SK-N-SH (cell line): ENCODE data around the gene SLC12A3. TPM values are rescaled to one million over a fixed set of nuclear protein-coding genes. Genes with fewer than 3 reads are reported as not detected.

Experiments used
- CTCF ChIA-PET: fragments of 300-600, 350-600 bp; formaldehyde crosslinking; extraction: SDS; loops from one replicate; lab custom pipeline; 2021; lab: Yijun Ruan, JAX
- POLR2A ChIA-PET: fragments of 350-600 bp; sonication (Branson Sonifier 250); formaldehyde crosslinking; extraction: SDS; loops from one replicate; lab custom pipeline; 2020; ENCODE audit warnings: antibody characterized with exemption, inconsistent platforms; lab: Yijun Ruan, JAX
- DNase-seq: peaks from one replicate; pipeline ENCODE4 v3.0.0; 2012
- H2AFZ ChIP-seq: fragments of 200-600 bp; sonication (generic); 2 replicates; pipeline ENCODE4 v1.8.1; 2016; ENCODE audit warnings: antibody characterized with exemption, mild to moderate bottlenecking, low read depth
- H3F3A ChIP-seq: fragments of 200-600 bp; sonication (generic); replicated peaks from 2 replicates; pipeline ENCODE3; 2016; ENCODE audit warnings: antibody characterized with exemption, mild to moderate bottlenecking; ENCODE audit not compliant: insufficient read depth
- H3K27ac ChIP-seq, 2 experiments: fragments of 200-500 bp in 1 of 2; fragments of 200-600 bp in 1 of 2; sonication (Bioruptor generic) in 1 of 2; sonication (generic), shearing (Covaris generic) in 1 of 2; 2 replicates each; pipeline versions ENCODE4 v1.5.1 to v1.6.1; 2014 to 2016; ENCODE audit warnings: low read depth in 2 of 2, inconsistent platforms in 1 of 2, low read length in 1 of 2, mild to moderate bottlenecking in 1 of 2, mixed read lengths in 1 of 2
- H3K27me3 ChIP-seq: fragments of 200-600 bp; sonication (generic), shearing (Covaris generic); 2 replicates; pipeline ENCODE4 v1.6.1; 2016; ENCODE audit warnings: mixed run types; ENCODE audit not compliant: insufficient read depth
- H3K36me3 ChIP-seq, 2 experiments: fragments of 200-500 bp in 1 of 2; fragments of 200-600 bp in 1 of 2; sonication (Bioruptor generic) in 1 of 2; sonication (generic) in 1 of 2; replicated peaks in 1 of 2; 2 replicates each; pipeline versions ENCODE3 to v1.5.1; 2014 to 2016; ENCODE audit warnings: low read length in 1 of 2, mild to moderate bottlenecking in 1 of 2; ENCODE audit not compliant: insufficient read depth in 2 of 2, control insufficient read depth in 1 of 2
- H3K4me1 ChIP-seq, 2 experiments: fragments of 200-500 bp in 1 of 2; fragments of 200-600 bp in 1 of 2; sonication (Bioruptor generic) in 1 of 2; sonication (generic), shearing (Covaris generic) in 1 of 2; 2 replicates each; pipeline versions ENCODE4 v1.5.1 to v1.6.1; 2014 to 2016; ENCODE audit warnings: low read depth in 1 of 2, low read length in 1 of 2, mixed run types in 1 of 2; ENCODE audit not compliant: insufficient read depth in 2 of 2, control insufficient read depth in 1 of 2
- H3K4me2 ChIP-seq: fragments of 200-600 bp; sonication (generic), shearing (Covaris generic); 2 replicates; pipeline ENCODE4 v1.6.1; 2017; ENCODE audit warnings: mixed run types
- H3K4me3 ChIP-seq, 2 experiments: fragments of 200-500 bp in 1 of 2; fragments of 200-600 bp in 1 of 2; sonication (Bioruptor generic) in 1 of 2; sonication (generic), shearing (Covaris generic) in 1 of 2; 2 replicates each; pipeline versions ENCODE4 v1.5.1 to v1.8.1; 2014 to 2016; ENCODE audit warnings: low read depth in 2 of 2, inconsistent platforms in 1 of 2, low read length in 1 of 2, mild to moderate bottlenecking in 1 of 2, mixed read lengths in 1 of 2, moderate library complexity in 1 of 2
- H3K79me2 ChIP-seq: fragments of 200-600 bp; sonication (generic); 2 replicates; pipeline ENCODE4 v1.8.1; 2017; ENCODE audit warnings: mild to moderate bottlenecking; ENCODE audit not compliant: insufficient read depth
- H3K9ac ChIP-seq: fragments of 200-600 bp; sonication (generic); 2 replicates; pipeline ENCODE4 v1.6.1; 2017; ENCODE audit warnings: mixed run types
- H3K9me2 ChIP-seq: fragments of 200-600 bp; sonication (generic); 2 replicates; pipeline ENCODE4 v1.6.1; 2017; ENCODE audit warnings: mixed run types
- H3K9me3 ChIP-seq: fragments of 200-600 bp; sonication (generic); 2 replicates; pipeline ENCODE4 v1.6.1; 2017; ENCODE audit warnings: mixed run types, mild to moderate bottlenecking, moderate library complexity
- H4K20me1 ChIP-seq: fragments of 200-600 bp; sonication (generic); 2 replicates; pipeline ENCODE4 v1.6.1; 2017; ENCODE audit warnings: mild to moderate bottlenecking, mixed run types; ENCODE audit not compliant: insufficient read depth
- ELF1 ChIP-seq: IDR thresholded peaks from 2 replicates; pipeline ENCODE4 v1.4.0; 2012
- EP300 ChIP-seq, 2 experiments: IDR thresholded peaks; 2 replicates each; pipeline versions ENCODE4 v1.4.0 to v1.6.1; 2012; ENCODE audit warnings: borderline replicate concordance in 1 of 2, low read depth in 1 of 2, low read length in 1 of 2
- EZH2phosphoT487 ChIP-seq: fragments of 200-600 bp; sonication (generic); IDR thresholded peaks from 2 replicates; pipeline ENCODE4 v1.6.1; 2017; ENCODE audit warnings: low read depth, mixed run types, mild to moderate bottlenecking, antibody characterized with exemption, moderate library complexity, borderline replicate concordance
- FOSL2 ChIP-seq: IDR thresholded peaks from 2 replicates; pipeline ENCODE4 v1.4.0; 2012; ENCODE audit warnings: low read depth, mild to moderate bottlenecking, moderate library complexity, borderline replicate concordance
- FOXJ3 ChIP-seq: sonication (generic); formaldehyde crosslinking; IDR thresholded peaks from 2 replicates; pipeline ENCODE4 v1.5.1; 2020; ENCODE audit warnings: mild to moderate bottlenecking, missing genetic modification reagents
- FOXM1 ChIP-seq: IDR thresholded peaks from 2 replicates; pipeline ENCODE4 v1.4.0; 2012; ENCODE audit warnings: low read depth, mild to moderate bottlenecking
- GABPA ChIP-seq: IDR thresholded peaks from 2 replicates; pipeline ENCODE4 v1.4.0; 2012; ENCODE audit warnings: low read depth, mild to moderate bottlenecking
- JUND ChIP-seq: IDR thresholded peaks from 2 replicates; pipeline ENCODE4 v1.4.0; 2012
- MEF2A ChIP-seq: IDR thresholded peaks from 2 replicates; pipeline ENCODE4 v1.4.0; 2012; ENCODE audit warnings: low read depth, borderline replicate concordance
- MXI1 ChIP-seq: IDR thresholded peaks from 2 replicates; pipeline ENCODE4 v1.6.1; 2012; ENCODE audit warnings: mild to moderate bottlenecking, low read depth, low read length, improper control_type of control experiment
- NFIC ChIP-seq: IDR thresholded peaks from 2 replicates; pipeline ENCODE4 v1.4.0; 2012; ENCODE audit warnings: borderline replicate concordance
- NRF1 ChIP-seq: IDR thresholded peaks from 2 replicates; pipeline ENCODE4 v1.6.1; 2012; ENCODE audit warnings: low read depth, mild to moderate bottlenecking, low read length
- POLR2AphosphoS5 ChIP-seq: IDR thresholded peaks from 2 replicates; pipeline ENCODE4 v1.6.1; 2012; ENCODE audit warnings: low read depth, low read length
- RAD21 ChIP-seq: IDR thresholded peaks from 2 replicates; pipeline ENCODE4 v1.6.1; 2012; ENCODE audit warnings: mild to moderate bottlenecking, low read length
- RFX5 ChIP-seq: IDR thresholded peaks from 2 replicates; pipeline ENCODE4 v1.6.1; 2012; ENCODE audit warnings: mild to moderate bottlenecking, improper control_type of control experiment, low read length
- RXRA ChIP-seq: IDR thresholded peaks from 2 replicates; pipeline ENCODE4 v1.4.0; 2012; ENCODE audit warnings: low read depth, mild to moderate bottlenecking, borderline replicate concordance
- TAF1 ChIP-seq: IDR thresholded peaks from 2 replicates; pipeline ENCODE4 v1.6.1; 2012; ENCODE audit warnings: low read depth, mild to moderate bottlenecking, low read length, moderate library complexity, borderline replicate concordance
- TCF12 ChIP-seq: IDR thresholded peaks from 2 replicates; pipeline ENCODE4 v1.4.0; 2012
- TEAD4 ChIP-seq: IDR thresholded peaks from 2 replicates; pipeline ENCODE4 v1.4.0; 2012; ENCODE audit warnings: mild to moderate bottlenecking, borderline replicate concordance; ENCODE audit not compliant: insufficient read depth
- YY1 ChIP-seq: IDR thresholded peaks from 2 replicates; pipeline ENCODE4 v1.4.0; 2012; ENCODE audit warnings: low read depth, mild to moderate bottlenecking
- WGBS: methylation state at CpG from one replicate; pipeline ENCODE4 v1.1.6; 2017; ENCODE audit warnings: low lambda C conversion rate; 5-methylcytosine and 5-hydroxymethylcytosine counted together
- polyA plus RNA-seq, 3 experiments: library from polyadenylated mRNA; depleted of rRNA; stranded (reverse); fragments of >200 nt; gene quantifications; 2 replicates each; pipeline ENCODE4 v1.2.3, GENCODE V29; 2012
- TF ChIP-seq, protein P1 (sequence below): IDR thresholded peaks from 2 replicates; pipeline ENCODE4; 2012
- TF ChIP-seq, protein P2 (sequence below): IDR thresholded peaks from 2 replicates; pipeline ENCODE4 v1.4.0; 2012; ENCODE audit warnings: low read depth, borderline replicate concordance
- TF ChIP-seq, protein P3 (sequence below): IDR thresholded peaks from 2 replicates; pipeline ENCODE4 v1.4.0; 2012; ENCODE audit warnings: low read depth
- TF ChIP-seq, protein P4 (sequence below): IDR thresholded peaks from 2 replicates; pipeline ENCODE4 v1.4.0; 2012; ENCODE audit warnings: low read depth, borderline replicate concordance
- TF ChIP-seq, protein P5 (sequence below): IDR thresholded peaks from 2 replicates; pipeline ENCODE4 v1.6.1; 2012; ENCODE audit warnings: mild to moderate bottlenecking, low read depth, low read length, moderate library complexity

SLC12A3 gene
- polyA plus RNA-seq, 1 of the 3 experiments (the other 2 are of a cell fraction) = not detected

DNA sequence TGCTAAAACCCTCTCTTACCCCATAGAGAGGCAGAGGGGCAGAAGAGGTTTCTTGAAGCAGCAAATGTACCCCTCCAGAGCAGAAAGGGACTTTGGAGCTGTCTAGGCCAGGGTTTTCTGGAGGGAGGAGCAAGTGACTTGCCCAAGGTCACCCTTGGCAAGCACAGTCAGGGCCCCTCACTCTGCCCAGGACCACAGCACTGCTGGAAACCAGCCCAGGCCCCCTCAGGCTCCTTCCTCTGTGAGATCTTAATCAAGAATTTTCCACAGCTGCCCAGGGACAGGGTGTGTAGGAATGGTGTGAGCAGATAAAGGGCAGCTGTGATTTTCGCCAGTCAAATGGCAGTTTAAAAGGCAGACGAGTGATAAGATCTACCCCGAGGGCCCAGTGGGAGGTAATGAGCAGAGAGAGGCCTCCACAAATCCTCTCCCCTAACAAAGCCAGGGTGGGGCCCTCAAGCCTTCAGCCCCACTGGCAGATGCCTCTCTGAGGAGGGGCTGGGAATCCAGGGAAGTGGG lies 3.9 kb upstream of the SLC12A3 start (continued):
- TF ChIP-seq GABPA = no peak
- TF ChIP-seq NFIC = peak; percentile 24; the same call in 1 of the 2 replicates
- TF ChIP-seq NRF1 = no peak
- 0 out of 2 replicates have a peak, but pooled peaks have one; percentile 10 for TF ChIP-seq TEAD4
- TF ChIP-seq, protein P1, sequence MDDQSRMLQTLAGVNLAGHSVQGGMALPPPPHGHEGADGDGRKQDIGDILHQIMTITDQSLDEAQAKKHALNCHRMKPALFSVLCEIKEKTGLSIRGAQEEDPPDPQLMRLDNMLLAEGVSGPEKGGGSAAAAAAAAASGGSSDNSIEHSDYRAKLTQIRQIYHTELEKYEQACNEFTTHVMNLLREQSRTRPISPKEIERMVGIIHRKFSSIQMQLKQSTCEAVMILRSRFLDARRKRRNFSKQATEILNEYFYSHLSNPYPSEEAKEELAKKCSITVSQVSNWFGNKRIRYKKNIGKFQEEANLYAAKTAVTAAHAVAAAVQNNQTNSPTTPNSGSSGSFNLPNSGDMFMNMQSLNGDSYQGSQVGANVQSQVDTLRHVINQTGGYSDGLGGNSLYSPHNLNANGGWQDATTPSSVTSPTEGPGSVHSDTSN = no peak
- TF ChIP-seq, protein P2, sequence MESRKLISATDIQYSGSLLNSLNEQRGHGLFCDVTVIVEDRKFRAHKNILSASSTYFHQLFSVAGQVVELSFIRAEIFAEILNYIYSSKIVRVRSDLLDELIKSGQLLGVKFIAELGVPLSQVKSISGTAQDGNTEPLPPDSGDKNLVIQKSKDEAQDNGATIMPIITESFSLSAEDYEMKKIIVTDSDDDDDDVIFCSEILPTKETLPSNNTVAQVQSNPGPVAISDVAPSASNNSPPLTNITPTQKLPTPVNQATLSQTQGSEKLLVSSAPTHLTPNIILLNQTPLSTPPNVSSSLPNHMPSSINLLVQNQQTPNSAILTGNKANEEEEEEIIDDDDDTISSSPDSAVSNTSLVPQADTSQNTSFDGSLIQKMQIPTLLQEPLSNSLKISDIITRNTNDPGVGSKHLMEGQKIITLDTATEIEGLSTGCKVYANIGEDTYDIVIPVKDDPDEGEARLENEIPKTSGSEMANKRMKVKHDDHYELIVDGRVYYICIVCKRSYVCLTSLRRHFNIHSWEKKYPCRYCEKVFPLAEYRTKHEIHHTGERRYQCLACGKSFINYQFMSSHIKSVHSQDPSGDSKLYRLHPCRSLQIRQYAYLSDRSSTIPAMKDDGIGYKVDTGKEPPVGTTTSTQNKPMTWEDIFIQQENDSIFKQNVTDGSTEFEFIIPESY = no peak
- TF ChIP-seq FOSL2 = no peak
- no peak for TF ChIP-seq FOXM1
- no peak; the same call in 1 of the 2 replicates for TF ChIP-seq MXI1
- TF ChIP-seq FOXJ3 = peak; percentile 96
- no peak for TF ChIP-seq ELF1
- TF ChIP-seq RAD21 = peak; percentile 4; the same call in 1 of the 2 replicates
- no peak for TF ChIP-seq JUND
- TF ChIP-seq YY1 = no peak
- TF ChIP-seq, protein P3, sequence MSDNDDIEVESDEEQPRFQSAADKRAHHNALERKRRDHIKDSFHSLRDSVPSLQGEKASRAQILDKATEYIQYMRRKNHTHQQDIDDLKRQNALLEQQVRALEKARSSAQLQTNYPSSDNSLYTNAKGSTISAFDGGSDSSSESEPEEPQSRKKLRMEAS = no peak
- no peak for TF ChIP-seq RFX5
- peak; percentile 55 for TF ChIP-seq TCF12
- peak in 1 of 2 experiments; percentile 96; a peak in 2 of 4 replicates for TF ChIP-seq EP300 (IDR thresholded peaks at IDR 0.05; ENCODE audit: borderline replicate concordance in 1 of 2, low read depth in 1 of 2, low read length in 1 of 2)
- TF ChIP-seq, protein P4, sequence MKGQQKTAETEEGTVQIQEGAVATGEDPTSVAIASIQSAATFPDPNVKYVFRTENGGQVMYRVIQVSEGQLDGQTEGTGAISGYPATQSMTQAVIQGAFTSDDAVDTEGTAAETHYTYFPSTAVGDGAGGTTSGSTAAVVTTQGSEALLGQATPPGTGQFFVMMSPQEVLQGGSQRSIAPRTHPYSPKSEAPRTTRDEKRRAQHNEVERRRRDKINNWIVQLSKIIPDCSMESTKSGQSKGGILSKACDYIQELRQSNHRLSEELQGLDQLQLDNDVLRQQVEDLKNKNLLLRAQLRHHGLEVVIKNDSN = no peak
- TF ChIP-seq TAF1 = no peak
- TF ChIP-seq, all 33 proteins: peak for 10

DNA sequence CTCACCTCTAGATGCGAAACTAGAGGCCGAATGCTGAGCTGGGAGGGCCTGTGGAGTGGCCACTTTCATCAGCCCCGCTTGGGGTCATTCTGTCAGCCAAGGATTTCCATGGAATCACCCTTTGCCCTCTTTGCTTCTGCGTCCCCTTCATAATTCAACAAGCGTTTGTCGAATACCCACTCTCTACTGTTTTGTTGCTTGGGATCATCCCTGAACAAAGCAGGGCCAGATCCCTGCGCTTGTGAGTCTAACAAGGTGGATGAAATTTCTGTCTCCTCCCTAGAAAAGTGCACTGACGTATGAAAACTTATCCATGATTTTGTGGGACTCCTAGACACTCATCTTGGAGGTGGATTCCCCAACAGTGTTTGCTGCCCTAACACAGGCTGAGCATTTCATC lies 3.3 kb upstream of the SLC12A3 start:
- ChIA-PET POLR2A (interaction anchor here (0.7 to 1.0 kb wide), 2 partner anchors 70 to 1914 kb away, joined by 3 to 4 read pairs; partner anchors contain the start of gene HERPUD1), CTCF (interaction anchor here (0.8 to 2.4 kb wide), 8 partner anchors 10 to 84 kb away, joined by 3 to 7 read pairs (median 3); no protein-coding TSS in a partner anchor)
- Histone ChIP-seq H3K4me3 (no peak overlapping the region), H3K9ac (no peak overlapping the region), H3K36me3 (no peaks in the 10 kb centered on the region), H3K27ac (no peak overlapping the region), H3F3A (no peaks in the 10 kb centered on the region), H3K4me1 (peaks cover 0 to 30% of the 10 kb centered on the region in 2 experiments; a peak in 1 of 4 replicates), H3K9me2 (no peaks in the 10 kb centered on the region), H3K27me3 (no peaks in the 10 kb centered on the region), H4K20me1 (no peaks in the 10 kb centered on the region), H2AFZ (no peak overlapping the region), H3K79me2 (no peaks in the 10 kb centered on the region), H3K9me3 (no peaks in the 10 kb centered on the region), H3K4me2 (no peak overlapping the region)
- no peak for DNase-seq
- WGBS = 94% methylated on average over 8 of the region's 8 CpGs
- no peak for TF ChIP-seq EZH2phosphoT487
- TF ChIP-seq FOSL2 = no peak
- TF ChIP-seq, protein P5, sequence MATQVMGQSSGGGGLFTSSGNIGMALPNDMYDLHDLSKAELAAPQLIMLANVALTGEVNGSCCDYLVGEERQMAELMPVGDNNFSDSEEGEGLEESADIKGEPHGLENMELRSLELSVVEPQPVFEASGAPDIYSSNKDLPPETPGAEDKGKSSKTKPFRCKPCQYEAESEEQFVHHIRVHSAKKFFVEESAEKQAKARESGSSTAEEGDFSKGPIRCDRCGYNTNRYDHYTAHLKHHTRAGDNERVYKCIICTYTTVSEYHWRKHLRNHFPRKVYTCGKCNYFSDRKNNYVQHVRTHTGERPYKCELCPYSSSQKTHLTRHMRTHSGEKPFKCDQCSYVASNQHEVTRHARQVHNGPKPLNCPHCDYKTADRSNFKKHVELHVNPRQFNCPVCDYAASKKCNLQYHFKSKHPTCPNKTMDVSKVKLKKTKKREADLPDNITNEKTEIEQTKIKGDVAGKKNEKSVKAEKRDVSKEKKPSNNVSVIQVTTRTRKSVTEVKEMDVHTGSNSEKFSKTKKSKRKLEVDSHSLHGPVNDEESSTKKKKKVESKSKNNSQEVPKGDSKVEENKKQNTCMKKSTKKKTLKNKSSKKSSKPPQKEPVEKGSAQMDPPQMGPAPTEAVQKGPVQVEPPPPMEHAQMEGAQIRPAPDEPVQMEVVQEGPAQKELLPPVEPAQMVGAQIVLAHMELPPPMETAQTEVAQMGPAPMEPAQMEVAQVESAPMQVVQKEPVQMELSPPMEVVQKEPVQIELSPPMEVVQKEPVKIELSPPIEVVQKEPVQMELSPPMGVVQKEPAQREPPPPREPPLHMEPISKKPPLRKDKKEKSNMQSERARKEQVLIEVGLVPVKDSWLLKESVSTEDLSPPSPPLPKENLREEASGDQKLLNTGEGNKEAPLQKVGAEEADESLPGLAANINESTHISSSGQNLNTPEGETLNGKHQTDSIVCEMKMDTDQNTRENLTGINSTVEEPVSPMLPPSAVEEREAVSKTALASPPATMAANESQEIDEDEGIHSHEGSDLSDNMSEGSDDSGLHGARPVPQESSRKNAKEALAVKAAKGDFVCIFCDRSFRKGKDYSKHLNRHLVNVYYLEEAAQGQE = no peak
- TF ChIP-seq TEAD4 = no peak
- TF ChIP-seq RXRA = no peak
- no peak for TF ChIP-seq YY1
- TF ChIP-seq NRF1 = no peak
- no peak for TF ChIP-seq POLR2AphosphoS5
- no peak for TF ChIP-seq MEF2A
